Fibroblast of skin of right biceps (primary cell): ENCODE measurements around the gene IGSF21.

Source experiments
- DNase-seq: peaks from one replicate; pipeline ENCODE4 v3.0.0-alpha.2; 2013

IGSF21 gene

GRCh38 chr1:18305182-18305795 is 197.7 kb downstream of the IGSF21 start:
- no peak for DNase-seq

DNA sequence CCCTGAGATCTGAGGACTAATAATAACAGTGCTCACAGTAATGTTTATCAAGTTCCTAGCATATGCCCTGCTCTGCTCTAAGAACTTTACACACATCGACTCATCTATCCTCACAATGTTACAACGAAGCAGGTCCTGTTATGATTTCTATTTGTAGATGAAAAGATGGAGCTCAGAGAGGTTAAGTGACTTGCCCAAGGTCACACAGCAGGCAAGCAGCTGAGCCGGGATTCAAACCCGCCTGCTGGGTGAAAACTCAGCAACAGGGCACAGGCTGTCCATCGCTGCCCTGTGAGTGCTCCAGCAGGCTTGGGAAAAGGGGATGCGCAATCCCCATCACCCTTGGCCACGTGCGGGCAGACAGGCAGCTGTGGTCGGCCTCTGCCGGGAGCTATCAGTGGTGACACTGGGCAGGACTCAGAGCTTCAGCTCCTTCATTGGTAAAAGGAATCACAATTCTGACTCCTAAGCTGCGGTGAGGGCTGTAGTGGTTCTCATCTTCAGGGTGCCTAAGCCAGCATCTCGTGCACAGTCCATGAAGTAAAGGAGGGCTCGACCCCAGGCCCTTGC is 199.8 kb downstream of the IGSF21 start:
- no peak for DNase-seq

GRCh38 chr1:18309552-18310155 is 202.1 kb downstream of the IGSF21 start:
- DNase-seq: no peak

DNA sequence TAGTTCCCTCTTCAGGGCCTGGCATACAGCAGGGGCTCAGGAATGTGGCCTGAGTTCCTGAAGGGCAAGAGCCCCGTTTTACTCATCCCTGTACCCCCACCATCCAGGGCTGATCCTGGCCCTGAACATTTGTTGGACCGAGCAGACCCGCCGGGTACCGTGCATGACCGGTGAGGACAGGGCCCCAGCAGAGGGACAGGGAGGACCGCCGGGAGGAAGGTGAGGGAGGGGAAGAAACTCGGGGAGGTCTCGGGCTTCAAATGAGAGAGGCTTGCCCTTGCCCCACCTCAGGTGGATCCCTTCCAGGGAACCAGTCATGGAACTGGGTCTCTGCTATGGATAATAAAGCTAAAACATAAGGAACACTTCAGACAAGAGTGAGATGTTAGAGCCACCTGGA is 205.4 kb downstream of the IGSF21 start:
- DNase-seq: no peak

DNA sequence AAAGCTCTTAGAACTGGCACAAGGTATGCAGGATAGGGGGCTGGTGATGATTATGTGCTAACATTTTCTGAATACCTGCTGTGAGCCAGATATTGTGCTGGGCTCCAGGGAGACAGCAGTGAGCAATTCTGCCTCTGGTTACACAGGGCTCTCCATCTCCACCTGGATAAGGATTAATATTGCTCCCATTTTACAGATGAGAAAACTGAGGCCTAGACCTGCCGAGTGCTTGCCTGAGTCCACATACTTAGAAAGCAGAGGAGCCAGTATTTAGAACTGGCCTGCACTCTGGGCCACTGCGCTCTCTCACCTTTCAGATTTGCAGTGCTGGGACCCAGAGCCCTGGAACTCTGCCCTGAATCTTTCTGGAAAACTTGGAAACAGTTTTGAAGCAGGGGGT is 205.9 kb downstream of the IGSF21 start:
- DNase-seq: no peak

DNA sequence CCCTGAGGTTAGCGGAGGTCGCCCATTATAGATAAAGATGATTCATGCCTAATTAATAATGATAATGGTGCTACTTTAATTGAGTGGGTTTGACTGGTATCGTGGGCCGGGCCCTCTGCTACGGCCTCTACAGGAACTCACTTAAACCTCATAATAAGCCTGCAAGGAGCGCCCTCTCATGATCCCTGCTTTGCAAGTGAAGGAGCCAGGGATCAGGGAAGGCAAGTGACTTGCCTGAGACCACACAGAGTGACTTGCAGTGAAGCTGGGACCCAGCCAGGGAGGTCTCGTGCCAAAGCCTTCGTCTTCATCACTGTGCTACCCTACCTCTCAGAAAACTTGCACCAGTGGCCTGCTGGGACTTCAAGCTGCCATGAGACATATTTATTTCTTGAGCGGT is 206.8 kb downstream of the IGSF21 start:
- DNase-seq: no peak

DNA sequence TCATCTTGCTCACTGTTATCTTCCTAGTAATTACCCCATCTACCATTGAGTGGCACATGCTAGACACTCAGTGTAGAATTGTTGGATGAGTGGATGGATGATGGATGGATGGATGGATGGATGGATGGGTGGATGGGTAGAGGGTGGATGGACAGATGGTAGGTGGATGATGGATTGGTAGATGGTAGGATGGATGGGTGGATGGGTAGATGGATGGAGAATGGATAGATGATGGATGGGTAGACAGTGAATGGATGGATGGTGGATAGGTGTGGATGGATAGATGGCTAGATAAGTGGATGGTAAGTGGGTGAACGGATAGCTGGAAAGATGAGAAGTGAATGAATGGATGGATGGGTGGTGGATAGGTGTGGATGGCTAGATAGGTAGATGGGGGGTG is 207.9 kb downstream of the IGSF21 start:
- DNase-seq: no peak

DNA sequence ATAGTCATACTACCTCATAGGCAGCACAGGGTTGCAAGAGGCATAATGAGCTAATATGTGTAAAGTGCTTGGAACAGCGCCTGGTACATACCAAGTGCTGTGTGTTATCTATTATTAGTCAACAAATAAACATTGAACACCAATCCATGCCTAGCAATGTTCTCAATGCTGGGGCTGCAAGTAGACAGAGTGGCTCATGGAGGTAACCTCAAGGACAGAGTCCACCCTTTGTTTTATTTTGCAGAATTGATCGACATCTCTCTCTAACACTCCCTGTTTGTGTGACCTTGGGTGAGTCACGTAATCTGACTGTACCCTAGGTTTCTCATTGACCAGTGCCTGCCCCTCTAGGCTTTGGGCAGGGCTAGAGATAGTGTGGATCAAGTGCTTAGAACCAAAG is 209.2 kb downstream of the IGSF21 start:
- DNase-seq: no peak

DNA sequence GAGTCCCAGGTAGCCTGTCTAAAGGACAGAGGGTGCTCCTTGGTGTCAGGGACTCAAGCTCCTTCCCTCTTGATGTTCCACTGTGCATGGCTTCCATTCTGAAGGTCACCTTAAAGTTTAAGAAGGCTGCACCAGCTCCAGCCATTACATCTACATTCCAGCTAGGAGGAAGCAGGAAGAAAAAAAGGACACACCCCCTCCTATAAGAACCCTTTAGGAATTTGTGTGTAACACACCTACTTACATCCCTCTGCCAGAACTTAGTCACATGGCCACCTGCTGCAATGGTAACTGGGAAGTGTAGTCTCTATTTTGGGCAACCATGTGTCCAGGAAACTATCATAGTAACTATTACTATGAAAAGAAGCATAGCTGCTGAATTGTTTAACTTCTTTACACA is 211.5 kb downstream of the IGSF21 start:
- no peak for DNase-seq

GRCh38 chr1:18320051-18320450 is 212.5 kb downstream of the IGSF21 start:
- DNase-seq: no peak

GRCh38 chr1:18322368-18323032 is 214.9 kb downstream of the IGSF21 start:
- no peak for DNase-seq

DNA sequence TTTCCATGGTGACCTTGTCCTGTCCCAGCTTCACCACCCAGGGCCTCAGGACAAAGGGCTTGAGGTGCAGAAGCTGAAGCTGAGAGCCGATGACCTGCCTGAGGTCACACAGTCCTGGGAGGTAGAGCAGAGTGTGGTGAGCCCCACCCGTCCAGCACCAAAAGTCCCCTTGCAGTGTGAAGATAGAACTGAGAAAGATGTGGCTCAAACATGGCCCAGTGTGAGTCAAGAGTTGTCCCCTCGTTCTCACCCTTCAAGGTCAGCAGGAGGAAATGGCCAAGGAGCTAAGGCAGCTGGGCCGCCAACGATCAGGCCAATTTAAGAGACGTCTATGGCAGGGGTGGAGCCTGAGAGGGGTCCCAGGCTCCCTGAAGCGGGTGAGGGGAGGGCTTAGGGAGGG is 215.7 kb downstream of the IGSF21 start:
- DNase-seq: no peak

- DNase-seq: no peak
These were observed 216.6 kb downstream of the IGSF21 start for GRCh38 chr1:18324246-18324645.

- no peak for DNase-seq
These were observed 217.5 kb downstream of the IGSF21 start for GRCh38 chr1:18325136-18325535.

GRCh38 chr1:18326211-18326897 is 218.8 kb downstream of the IGSF21 start:
- DNase-seq: no peak

DNA sequence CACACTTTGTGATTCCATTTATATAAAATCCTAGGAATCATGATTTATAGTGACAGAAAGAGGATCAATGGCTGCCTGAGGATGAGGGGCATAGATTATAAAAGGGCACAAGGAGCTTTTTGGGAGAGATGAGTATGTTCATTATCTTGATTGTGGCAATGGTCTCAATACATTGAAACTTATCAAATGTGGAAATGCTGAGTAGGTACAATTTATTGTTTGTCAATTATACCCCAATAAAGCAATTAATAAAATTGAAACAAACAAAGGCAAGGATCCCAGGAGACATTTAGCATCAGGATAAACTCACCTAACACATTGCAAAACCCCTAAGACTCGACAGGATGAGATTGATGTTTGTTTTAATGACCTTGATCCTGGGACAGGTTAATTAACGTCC is 220.1 kb downstream of the IGSF21 start:
- DNase-seq: no peak

GRCh38 chr1:18328803-18329202 is 221.2 kb downstream of the IGSF21 start:
- DNase-seq: no peak

DNA sequence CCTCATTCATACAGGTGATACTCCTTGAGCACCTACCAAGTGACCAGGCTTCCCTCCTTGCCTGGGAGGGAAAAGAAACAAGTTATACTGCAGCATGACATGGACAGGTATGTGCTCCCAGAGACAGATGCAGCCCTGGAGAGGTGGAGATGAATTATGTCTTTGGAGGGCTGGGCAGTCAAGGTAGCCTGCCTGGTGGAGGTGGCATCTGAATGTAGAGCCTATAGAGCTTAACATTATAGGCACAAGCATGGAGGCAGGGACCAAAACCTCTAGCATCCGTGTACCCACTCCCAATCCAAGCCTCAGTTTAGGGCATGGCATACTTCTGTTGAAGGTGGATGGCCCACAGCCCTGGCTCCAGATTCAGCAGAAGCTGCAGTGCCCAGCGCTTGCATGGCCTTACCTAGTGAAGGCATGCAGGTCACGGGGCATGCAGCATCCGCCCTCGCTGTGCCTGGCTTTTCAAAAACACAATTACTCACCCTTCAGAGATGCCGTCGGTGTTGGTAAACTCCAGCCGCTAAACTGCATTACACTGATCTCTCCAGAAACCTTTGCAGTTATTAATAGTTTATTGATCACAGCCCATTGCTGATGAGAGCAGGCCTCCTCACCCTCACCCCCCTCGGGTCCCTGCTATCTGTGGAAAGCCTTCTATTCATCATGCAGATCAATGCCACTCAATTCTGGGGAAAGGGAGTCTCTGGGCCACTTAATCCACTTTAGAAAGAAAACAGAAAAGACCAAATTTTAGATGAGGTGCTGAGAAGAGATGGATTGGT is 222.1 kb downstream of the IGSF21 start:
- DNase-seq: no peak

GRCh38 chr1:18332576-18332975 is 225.0 kb downstream of the IGSF21 start:
- DNase-seq: no peak

DNA sequence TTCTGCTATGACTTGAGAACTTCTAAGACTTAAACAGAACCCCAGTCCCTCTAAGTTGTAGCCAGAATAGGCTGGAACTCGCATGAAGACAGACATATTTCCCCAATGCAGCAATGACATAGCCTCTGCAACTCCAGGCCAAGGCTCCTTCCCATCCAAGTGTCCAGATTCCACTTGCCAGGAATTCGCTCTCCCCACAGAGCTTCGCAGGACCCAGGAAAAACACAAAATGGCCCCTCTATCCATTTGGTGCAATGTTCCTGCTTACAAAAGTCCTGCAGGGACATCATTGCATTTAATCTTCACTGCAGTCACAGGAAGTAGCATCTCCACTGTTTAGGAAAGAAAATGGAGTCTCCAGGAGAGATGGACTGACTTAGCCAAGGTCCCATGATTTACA is 225.6 kb downstream of the IGSF21 start:
- no peak for DNase-seq

GRCh38 chr1:18336801-18337200 is 229.2 kb downstream of the IGSF21 start:
- no peak for DNase-seq

DNA sequence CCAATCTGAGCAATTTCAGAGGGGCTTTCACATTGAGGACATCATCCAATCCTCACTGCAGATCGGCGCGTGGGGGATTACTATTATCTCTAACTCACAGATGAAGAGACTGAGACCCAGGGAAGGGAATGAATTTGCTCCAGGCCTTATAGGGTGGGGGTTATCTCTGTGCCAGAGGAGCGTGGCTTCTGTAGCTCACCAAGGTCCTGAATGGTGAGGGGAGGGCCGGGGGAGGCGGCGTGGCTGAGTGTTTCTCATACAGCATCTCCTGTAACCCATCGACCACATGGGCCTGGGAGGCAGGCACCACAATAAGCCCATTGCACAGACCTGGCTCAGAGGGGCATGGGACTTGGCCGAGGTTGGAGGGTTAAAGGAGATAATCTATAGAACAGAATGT is 230.2 kb downstream of the IGSF21 start:
- DNase-seq: no peak

- no peak for DNase-seq
These were observed 231.6 kb downstream of the IGSF21 start for GRCh38 chr1:18339161-18339560.
